ENCODE measurements around the gene SLIRP.
"Not testable (repeated sequence)": the region's sequence is repeated elsewhere in the genome, so short reads cannot be mapped to it uniquely, and the experiment has no call there.

SLIRP gene

DNA sequence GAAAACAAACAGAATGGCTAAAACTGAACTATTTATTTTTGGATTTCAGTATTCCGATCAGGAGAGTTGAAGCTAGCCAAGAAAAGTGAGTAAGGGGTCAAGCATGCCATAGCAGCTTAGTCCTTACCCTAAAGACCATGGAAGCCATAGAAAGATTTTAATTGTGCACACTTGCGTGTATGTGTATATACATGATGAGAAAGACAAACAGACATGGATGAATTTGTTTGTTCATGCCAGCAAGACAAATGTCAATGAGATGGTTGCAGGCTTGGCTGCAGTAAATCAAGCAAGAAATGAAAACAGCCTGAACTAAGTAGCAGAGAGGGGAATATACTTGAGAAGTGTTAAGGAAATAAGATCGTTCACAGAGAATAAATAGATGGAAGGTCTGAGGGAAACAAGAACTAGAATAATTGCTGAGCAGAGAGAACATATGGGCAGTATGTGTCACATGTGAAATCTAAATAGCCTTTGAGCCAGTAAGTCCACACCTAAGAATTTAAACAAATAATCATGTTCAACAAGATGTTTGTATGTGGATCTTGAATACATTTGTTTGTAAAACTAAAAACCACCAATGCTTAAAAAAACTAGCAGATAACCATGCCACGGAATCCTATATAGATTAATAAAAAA is 38.3 kb downstream of the SLIRP start:
- DNase-seq, result no peak

DNA sequence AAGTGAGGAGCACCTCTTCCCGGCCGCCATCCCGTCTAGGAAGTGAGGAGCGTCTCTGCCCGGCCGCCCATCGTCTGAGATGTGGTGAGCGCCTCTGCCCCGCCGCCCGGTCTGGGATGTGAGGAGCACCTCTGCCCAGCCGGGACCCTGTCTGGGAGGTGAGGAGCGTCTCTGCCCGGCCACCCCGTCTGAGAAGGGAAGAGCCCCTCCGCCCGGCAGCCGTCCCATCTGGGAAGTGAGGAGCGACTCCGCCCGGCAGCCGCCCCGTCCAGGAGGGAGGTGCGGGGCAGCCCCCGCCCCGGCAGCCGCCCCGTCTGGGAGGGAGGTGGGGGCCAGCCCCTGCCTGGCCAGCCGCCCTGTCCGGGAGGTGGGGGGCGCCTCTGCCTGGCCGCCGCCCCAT is 39.5 kb downstream of the SLIRP start:
- not testable (repeated sequence) for DNase-seq

DNA sequence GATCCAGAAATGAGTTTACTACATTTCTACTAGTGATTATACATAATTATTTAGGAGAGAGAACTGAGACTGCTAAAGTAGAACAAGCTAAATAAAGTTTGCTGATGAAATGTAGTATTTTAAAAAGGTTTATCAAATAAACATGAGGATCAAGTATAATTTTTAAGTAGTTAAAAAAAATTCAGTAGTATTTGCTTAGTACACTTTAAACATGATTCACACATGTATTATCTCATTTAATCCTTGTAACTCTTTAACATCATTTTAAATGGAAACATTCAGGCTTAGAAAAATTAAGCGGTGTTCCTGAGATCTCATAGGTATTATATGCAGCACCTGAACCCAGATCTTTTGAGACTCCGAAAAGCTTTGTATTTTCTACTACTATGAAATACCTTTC is 44.4 kb downstream of the SLIRP start:
- no peak for DNase-seq

DNA sequence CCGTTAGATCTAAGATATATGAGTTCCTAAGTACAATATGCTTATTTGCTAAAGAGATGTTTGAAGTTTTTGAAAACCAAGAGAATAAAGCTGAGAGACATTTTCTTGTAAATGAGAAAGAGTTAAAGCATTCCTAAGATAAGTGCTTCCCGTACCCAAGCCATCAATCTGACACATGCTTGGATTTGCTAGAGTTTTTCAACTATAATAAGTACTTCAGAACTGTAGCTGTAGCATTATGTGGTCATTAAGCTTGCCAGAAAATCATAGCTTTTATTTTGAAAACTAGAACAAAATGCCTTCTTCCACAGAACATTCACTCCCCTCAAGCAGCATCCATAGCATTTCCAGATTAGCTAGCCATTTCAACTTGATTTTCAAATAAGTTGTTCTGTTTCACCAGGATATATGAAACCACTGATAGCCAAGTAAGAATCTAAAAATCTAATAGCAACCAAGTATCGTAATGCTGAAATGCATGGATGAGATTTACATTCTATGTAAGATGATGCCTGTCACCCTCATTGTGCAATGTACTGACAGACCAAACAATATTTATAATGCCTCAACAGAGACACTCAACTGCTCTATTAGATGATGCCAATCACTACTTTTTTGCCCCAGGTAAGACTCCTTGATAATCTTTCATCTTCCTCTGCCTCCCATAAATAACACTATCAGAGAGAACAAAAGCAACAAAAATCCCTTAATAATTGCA is 45.1 kb downstream of the SLIRP start:
- no peak for DNase-seq

DNA sequence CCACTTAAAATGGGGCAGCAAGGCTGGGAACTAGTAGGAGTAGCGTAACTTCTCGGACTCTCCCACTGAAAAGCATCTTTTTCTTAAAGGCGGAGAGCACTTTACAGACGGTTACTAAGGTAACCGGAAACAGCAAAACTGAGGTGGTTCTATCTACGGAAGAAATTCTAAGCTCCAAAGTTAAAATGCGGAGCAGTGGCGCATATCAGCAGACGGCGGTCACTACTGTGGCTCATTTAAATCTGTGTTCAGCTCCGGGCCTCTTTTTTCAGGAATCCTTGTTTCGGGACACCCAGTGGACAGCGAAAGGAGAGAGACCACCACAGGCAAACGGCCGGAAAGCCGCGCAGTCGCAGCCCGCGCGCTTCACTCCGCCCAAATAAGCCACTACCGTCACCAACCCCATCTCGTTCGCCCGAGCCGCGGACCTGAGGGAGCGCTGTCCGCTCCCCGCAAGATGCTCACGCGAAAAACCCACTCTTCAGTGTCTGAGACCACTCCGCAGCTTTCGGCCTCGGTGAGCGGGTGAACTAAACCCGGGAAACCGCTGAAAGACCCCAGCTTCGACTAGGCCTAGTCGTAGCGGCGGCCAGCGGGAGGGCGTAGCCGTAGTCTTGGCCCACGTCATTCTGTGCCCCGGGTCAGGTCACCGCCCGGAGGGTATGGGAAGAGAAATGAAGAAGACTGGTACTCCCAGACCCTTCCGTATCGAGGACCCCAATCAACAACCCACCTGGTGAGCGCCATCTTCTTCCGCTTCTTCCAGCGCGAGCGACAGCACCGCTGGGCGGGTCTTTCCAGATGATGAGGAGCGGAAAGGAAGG is 52.7 kb downstream of the SLIRP start, which contains the start of gene SNW1:
TSS of gene SNW1 (minus strand) at position 776 of the 824 bp plus-strand sequence. CDS start at position 747, 29 bp downstream.
- peak; percentile 96 to 97 (median 97) for DNase-seq

DNA sequence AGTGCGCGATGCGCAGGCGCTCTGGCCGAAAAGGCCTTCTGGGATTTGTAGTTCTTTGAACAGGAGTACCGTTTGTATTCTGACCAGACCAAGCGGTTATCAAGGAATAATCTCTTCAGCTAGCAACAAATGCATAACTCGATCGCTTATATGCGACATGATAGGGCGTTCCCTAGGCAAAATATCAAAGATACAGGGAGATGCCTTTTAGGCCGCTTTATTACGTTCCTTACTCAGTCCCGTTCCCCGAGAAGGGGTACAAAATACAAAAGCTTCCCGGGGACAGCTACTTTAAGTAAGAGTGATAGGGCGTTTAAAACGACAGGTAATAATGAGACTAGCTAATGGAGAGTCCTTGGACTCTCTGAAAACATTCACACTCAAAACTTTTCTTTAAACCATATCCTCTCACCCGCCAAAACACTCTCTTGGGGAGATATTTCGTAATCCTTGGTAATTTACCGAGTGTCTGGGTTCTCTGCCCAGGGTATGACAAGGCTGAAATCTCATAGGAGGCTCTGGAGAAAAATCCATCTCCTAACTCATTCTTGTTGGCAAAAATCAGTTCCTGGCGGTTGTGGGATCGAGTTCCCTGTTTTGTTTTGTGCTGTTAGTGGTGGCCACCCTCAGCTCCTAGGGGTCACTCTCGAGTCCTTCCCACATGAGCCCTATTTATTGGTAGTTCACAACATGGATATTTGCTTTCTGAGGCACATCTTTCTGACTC is 53.5 kb downstream of the SLIRP start:
- DNase-seq, result peak; percentile 58 to 69 (median 65)

DNA sequence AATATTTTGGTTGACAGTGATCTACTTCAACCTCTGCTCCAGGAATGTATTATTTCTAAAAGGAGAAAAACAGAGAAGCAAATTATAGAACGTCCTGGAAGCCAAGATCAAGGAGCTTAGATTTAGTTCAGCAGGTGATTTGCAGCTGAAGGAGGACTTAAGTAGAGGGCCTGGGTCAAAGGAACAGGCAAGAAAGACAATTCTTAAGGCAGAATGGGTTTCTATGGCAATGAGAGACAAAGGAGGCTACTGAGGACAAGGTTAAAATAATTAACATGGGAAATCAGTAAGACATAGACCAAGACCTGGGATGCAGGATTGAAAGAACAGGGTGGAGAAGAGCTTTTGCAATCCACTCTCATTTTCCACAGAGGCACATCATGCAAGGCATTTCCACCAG is 55.4 kb downstream of the SLIRP start:
- DNase-seq, result no peak

DNA sequence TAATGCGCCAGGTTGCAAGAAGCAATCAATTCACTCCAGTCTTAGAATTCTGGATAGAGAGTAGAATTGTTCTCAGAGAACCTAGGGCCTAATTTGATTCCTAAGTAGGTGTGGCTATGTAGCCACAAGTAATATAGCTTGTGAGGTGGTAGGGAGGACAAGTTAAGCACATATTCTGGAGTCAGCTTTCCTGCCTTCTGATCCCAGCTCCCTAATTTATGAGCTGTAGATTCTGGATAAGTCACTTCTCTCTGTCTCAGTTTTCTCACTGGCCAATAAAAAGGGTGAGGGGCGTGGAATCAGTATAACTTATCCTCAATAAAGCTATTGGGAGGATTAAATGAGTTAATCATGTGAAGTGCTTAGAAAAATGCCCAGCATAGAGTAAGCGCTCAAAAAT is 56.1 kb downstream of the SLIRP start:
- DNase-seq, result no peak
